ENCODE data around the gene B3GNT5. TPM values are rescaled to one million over a fixed set of nuclear protein-coding genes. Genes with fewer than 3 reads are reported as not detected.

B3GNT5 gene
- polyA plus RNA-seq, 4 donors, result 22.6 to 26.9 (median 24.0) TPM

DNA sequence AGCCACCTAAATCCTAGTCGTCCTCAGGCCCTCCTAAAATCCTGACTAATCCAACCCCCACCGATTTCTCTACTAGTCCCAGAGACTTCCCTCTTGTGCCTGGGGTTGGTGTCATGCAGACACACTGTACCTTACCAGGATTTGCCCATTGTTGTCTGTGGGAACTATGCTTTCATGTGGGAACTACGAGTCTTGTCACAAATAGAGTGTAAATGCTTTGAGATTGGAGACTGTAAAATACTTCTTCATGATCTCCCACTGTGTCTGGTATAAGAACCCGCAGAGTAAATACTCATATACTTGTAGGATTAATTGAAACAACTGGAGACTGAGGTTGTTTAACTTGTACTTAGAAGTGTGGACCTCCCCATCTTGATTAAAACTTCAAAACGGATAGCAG is 11.2 kb downstream of the B3GNT5 start:
- DNase-seq (ENCODE audit: low read depth in 4 of 4, low spot score in 2 of 4), result no peak

DNA sequence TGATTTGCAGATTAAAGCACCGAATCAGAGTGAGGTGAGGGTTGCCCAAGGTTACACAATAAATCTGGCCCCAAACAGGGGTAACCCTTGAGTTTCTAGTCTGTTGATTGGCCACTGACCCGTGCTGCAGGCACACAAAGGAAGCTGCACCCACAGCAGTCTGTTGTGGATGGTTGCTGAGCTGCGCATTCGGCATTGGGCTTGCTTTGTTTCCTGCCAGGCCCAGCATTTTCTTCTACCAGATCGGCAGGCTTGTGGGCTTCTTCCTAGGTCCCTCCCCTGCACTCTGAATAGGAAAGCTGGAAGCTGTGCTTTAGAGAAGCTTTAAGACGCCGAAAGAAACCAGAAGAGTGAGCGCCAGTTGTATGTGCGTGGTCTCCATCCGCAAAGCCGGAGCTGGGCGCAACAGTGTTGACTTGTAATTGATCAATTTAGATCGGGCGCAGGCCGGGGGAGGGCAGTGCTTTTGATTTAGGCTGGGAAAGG is 12.1 kb downstream of the B3GNT5 start:
- DNase-seq (ENCODE audit: low read depth in 4 of 4, low spot score in 2 of 4), result peak in 1 of 4 donors; percentile 36

- DNase-seq (ENCODE audit: low read depth in 4 of 4, low spot score in 2 of 4), result no peak
Measured at GRCh38 chr3:183265834-183266417, 12.9 kb downstream of the B3GNT5 start.

GRCh38 chr3:183266454-183266853 is 13.4 kb downstream of the B3GNT5 start:
- no peak for DNase-seq (ENCODE audit: low read depth in 4 of 4, low spot score in 2 of 4)

GRCh38 chr3:183267140-183267539 is 14.1 kb downstream of the B3GNT5 start:
- no peak for DNase-seq (ENCODE audit: low read depth in 4 of 4, low spot score in 2 of 4)

GRCh38 chr3:183268366-183268765 is 15.3 kb downstream of the B3GNT5 start:
- no peak for DNase-seq (ENCODE audit: low read depth in 4 of 4, low spot score in 2 of 4)

DNA sequence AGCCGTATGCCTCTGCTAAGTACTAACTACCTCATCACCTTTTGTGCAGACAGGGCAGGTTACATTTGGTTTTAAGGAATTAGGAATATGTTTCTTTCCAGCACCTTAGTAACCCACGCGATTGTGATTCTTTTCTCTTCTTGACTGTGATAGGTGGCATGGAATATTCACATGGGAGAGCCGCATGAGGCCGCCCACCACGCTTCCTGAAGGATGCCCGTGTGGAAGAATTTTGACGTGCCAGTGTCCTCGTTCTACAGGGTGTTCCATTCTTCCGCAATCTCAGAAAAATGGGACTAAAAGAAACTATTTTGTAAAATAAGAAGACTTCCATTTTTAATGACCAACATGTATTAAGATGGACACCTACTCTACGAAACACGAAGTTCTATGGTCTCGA is 16.3 kb downstream of the B3GNT5 start:
- no peak for DNase-seq (ENCODE audit: low read depth in 4 of 4, low spot score in 2 of 4)

DNA sequence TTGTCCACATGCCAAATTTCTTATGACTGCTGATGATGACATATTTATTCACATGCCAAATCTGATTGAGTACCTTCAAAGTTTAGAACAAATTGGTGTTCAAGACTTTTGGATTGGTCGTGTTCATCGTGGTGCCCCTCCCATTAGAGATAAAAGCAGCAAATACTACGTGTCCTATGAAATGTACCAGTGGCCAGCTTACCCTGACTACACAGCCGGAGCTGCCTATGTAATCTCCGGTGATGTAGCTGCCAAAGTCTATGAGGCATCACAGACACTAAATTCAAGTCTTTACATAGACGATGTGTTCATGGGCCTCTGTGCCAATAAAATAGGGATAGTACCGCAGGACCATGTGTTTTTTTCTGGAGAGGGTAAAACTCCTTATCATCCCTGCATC is 17.3 kb downstream of the B3GNT5 start:
- DNase-seq (ENCODE audit: low read depth in 4 of 4, low spot score in 2 of 4), result no peak

DNA sequence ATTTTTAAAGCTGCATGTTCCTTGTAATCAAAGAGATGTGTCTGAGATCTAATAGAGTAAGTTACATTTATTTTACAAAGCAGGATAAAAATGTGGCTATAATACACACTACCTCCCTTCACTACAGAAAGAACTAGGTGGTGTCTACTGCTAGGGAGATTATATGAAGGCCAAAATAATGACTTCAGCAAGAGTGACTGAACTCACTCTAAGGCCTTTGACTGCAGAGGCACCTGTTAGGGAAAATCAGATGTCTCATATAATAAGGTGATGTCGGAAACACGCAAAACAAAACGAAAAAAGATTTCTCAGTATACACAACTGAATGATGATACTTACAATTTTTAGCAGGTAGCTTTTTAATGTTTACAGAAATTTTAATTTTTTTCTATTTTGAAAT is 19.1 kb downstream of the B3GNT5 start:
- no peak for DNase-seq (ENCODE audit: low read depth in 4 of 4, low spot score in 2 of 4)

- no peak for DNase-seq (ENCODE audit: low read depth in 4 of 4, low spot score in 2 of 4)
Measured at GRCh38 chr3:183272791-183273190, 19.7 kb downstream of the B3GNT5 start.

GRCh38 chr3:183274609-183275008 is 21.6 kb downstream of the B3GNT5 start:
- DNase-seq (ENCODE audit: low read depth in 4 of 4, low spot score in 2 of 4), result no peak

GRCh38 chr3:183275418-183275817 is 22.4 kb downstream of the B3GNT5 start:
- DNase-seq (ENCODE audit: low read depth in 4 of 4, low spot score in 2 of 4), result no peak

- no peak for DNase-seq (ENCODE audit: low read depth in 4 of 4, low spot score in 2 of 4)
Measured at GRCh38 chr3:183275937-183276336, 22.9 kb downstream of the B3GNT5 start.

DNA sequence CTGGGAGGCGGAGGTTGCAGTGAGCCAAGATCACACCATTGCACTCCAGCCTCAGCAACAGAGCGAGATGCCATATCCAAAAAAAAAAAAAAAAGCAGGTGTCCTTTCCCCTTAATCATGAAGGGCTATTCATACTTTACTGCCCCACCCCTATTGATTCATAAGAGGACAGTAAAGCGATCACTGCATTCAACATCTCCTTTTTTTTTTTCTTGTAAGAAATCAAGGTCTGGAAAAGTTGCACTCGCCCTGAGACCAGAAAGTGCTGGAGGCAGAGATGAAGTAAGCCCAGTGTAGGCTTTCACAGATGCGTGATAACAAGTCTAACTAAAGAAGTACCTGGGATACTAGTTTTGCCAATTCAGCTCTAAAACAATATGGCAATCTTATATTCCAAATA is 24.2 kb downstream of the B3GNT5 start:
- DNase-seq (ENCODE audit: low read depth in 4 of 4, low spot score in 2 of 4), result no peak

GRCh38 chr3:183278479-183279088 is 25.5 kb downstream of the B3GNT5 start:
- no peak for DNase-seq (ENCODE audit: low read depth in 4 of 4, low spot score in 2 of 4)

DNA sequence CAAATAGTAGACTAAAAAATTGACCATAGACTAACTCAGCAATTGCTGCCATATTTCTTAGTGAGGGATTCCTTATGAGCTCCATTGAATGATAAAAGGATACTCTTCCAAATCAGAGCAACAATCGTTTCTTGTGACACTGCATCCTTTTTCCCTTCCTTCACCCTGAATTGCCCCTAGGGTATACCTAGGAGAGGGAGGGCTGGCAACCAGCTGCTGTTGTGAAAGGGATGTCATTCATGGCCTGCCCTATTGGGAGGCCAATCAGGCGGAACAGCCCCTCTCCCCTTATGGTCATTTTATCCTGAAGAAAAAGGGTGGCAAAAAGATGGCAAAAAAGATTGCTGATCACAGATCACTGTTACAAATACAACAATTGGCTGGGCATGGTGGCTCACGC is 26.3 kb downstream of the B3GNT5 start:
- no peak for DNase-seq (ENCODE audit: low read depth in 4 of 4, low spot score in 2 of 4)

- DNase-seq (ENCODE audit: low read depth in 4 of 4, low spot score in 2 of 4), result no peak
Measured at GRCh38 chr3:183281126-183281797, 28.2 kb downstream of the B3GNT5 start.

GRCh38 chr3:183283886-183284285 is 30.8 kb downstream of the B3GNT5 start:
- no peak for DNase-seq (ENCODE audit: low read depth in 4 of 4, low spot score in 2 of 4)

DNA sequence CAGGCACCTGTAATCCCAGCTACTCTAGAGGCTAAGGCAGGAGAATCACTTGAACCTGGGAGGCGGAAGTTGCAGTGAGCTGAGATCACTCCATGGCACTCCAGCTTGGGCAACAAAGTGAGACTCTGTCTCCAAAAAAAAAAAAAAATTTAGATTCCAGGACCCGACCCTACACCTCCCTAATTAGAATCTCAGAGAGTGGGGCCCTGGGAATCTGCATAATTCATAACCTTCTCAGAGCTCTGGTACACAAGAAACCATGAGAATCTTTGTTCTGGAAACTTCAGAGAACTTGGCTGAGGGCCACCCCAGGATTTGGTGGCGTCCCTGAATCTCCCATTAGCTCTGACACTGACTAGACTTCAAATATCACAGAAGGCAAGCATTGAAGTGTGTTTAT is 31.5 kb downstream of the B3GNT5 start:
- no peak for DNase-seq (ENCODE audit: low read depth in 4 of 4, low spot score in 2 of 4)

GRCh38 chr3:183285318-183285717 is 32.3 kb downstream of the B3GNT5 start:
- no peak for DNase-seq (ENCODE audit: low read depth in 4 of 4, low spot score in 2 of 4)

- no peak for DNase-seq (ENCODE audit: low read depth in 4 of 4, low spot score in 2 of 4)
Measured at GRCh38 chr3:183285828-183286457, 32.9 kb downstream of the B3GNT5 start.
